ENCODE measurements around the gene SEPTIN2.
"Not testable (repeated sequence)": the region's sequence is repeated elsewhere in the genome, so short reads cannot be mapped to it uniquely, and the experiment has no call there.

SEPTIN2 gene

GRCh38 chr2:241390301-241391206, 74.8 kb downstream of the SEPTIN2 start:
- no peak for DNase-seq

- DNase-seq, result no peak
Observed at GRCh38 chr2:241391892-241392665, 76.4 kb downstream of the SEPTIN2 start.

- DNase-seq, result not testable (repeated sequence)
Observed at GRCh38 chr2:241392753-241393152, 77.0 kb downstream of the SEPTIN2 start.

- peak; percentile 11 for DNase-seq
Observed at GRCh38 chr2:241393524-241394196, 77.9 kb downstream of the SEPTIN2 start.

GRCh38 chr2:241396809-241397208, 81.1 kb downstream of the SEPTIN2 start:
- not testable (repeated sequence) for DNase-seq

GRCh38 chr2:241399941-241400922, 84.5 kb downstream of the SEPTIN2 start:
- DNase-seq, result no peak

All from retina (tissue), 1 donor.